GM23248 (cell line): ENCODE measurements around the gene PDE6B. TPM values are rescaled to one million over a fixed set of nuclear protein-coding genes. Genes with fewer than 3 reads are reported as not detected.

Source experiments
- DNase-seq: peaks from one replicate; pipeline ENCODE4 v3.0.0-alpha.2; 2015
- H2AFZ ChIP-seq: fragments of 200-600 bp; sonication (generic); 2 replicates; pipeline ENCODE4 v1.6.1; 2016; ENCODE audit warnings: antibody characterized with exemption
- H3F3A ChIP-seq: fragments of 200-600 bp; sonication (generic); 2 replicates; pipeline ENCODE4 v1.6.1; 2016; ENCODE audit warnings: mild to moderate bottlenecking, antibody characterized with exemption, mixed run types; ENCODE audit not compliant: insufficient read depth
- H3K27ac ChIP-seq: fragments of 200-600 bp; sonication (generic); 2 replicates; pipeline ENCODE4 v1.5.1; 2016; ENCODE audit warnings: mild to moderate bottlenecking
- H3K27me3 ChIP-seq: fragments of 200-600 bp; sonication (generic); replicated peaks from 2 replicates; pipeline ENCODE4 v1.6.1; 2016; ENCODE audit warnings: mild to moderate bottlenecking; ENCODE audit not compliant: insufficient read depth
- H3K36me3 ChIP-seq: fragments of 200-600 bp; sonication (generic); 2 replicates; pipeline ENCODE4 v1.6.1; 2016; ENCODE audit warnings: low read depth, mild to moderate bottlenecking
- H3K4me1 ChIP-seq: fragments of 200-600 bp; sonication (generic); 2 replicates; pipeline ENCODE4 v1.6.1; 2016; ENCODE audit warnings: mild to moderate bottlenecking; ENCODE audit not compliant: insufficient read depth
- H3K4me2 ChIP-seq: fragments of 200-600 bp; sonication (generic); one replicate; pipeline ENCODE4 v1.6.1; 2016; ENCODE audit warnings: mild to moderate bottlenecking; ENCODE audit not compliant: unreplicated experiment
- H3K4me3 ChIP-seq: fragments of 200-600 bp; sonication (generic); 2 replicates; pipeline ENCODE4 v1.5.1; 2016; ENCODE audit warnings: mild to moderate bottlenecking
- H3K79me2 ChIP-seq: fragments of 200-600 bp; sonication (generic); 2 replicates; pipeline ENCODE4 v1.6.1; 2016; ENCODE audit warnings: mild to moderate bottlenecking; ENCODE audit not compliant: insufficient read depth
- H3K9ac ChIP-seq: fragments of 200-600 bp; sonication (generic); 2 replicates; pipeline ENCODE4 v1.6.1; 2016; ENCODE audit warnings: mild to moderate bottlenecking
- H3K9me2 ChIP-seq: fragments of 200-600 bp; sonication (generic); 2 replicates; pipeline ENCODE4 v1.6.1; 2016; ENCODE audit warnings: mixed run types, mild to moderate bottlenecking, moderate library complexity; ENCODE audit not compliant: insufficient read depth
- H3K9me3 ChIP-seq: fragments of 200-600 bp; sonication (generic); one replicate; pipeline ENCODE4 v1.6.1; 2017; ENCODE audit warnings: low read depth
- H4K20me1 ChIP-seq: fragments of 200-600 bp; sonication (generic); 2 replicates; pipeline ENCODE4 v1.6.0; 2016; ENCODE audit not compliant: insufficient read depth
- EZH2 ChIP-seq: fragments of 200-600 bp; sonication (generic); IDR thresholded peaks from 2 replicates; pipeline ENCODE4 v1.6.1; 2018; ENCODE audit warnings: antibody characterized with exemption, mild to moderate bottlenecking; ENCODE audit not compliant: insufficient read depth, poor library complexity, severe bottlenecking
- EZH2phosphoT487 ChIP-seq: fragments of 200-600 bp; sonication (generic); IDR thresholded peaks from 2 replicates; pipeline ENCODE4 v1.6.1; 2018; ENCODE audit warnings: antibody characterized with exemption, moderate library complexity, mild to moderate bottlenecking, low read depth; ENCODE audit not compliant: insufficient read depth
- WGBS, 2 experiments: methylation state at CpG; one replicate each; pipeline ENCODE4 v1.1.6; 2015 to 2017; ENCODE audit warnings: low lambda C conversion rate in 2 of 2, low coverage in 1 of 2; ENCODE audit errors: missing lambda C conversion rate in 2 of 2; 5-methylcytosine and 5-hydroxymethylcytosine counted together
- in situ Hi-C: fragments of 300-500 bp; cut with MboI; formaldehyde crosslinking; loops from 2 replicates; pipeline ENCODE4 v1.15.0; 2020
- polyA plus RNA-seq: library from polyadenylated mRNA; unstranded; fragments of >200 nt; fragmentation: Nextera tagmentation; extraction: Ambion mirVana; gene quantifications from 2 replicates; pipeline ENCODE4 v1.2.1, GENCODE V29; 2016
- total RNA-seq: library from RNA; depleted of rRNA; stranded (reverse); fragments of >200 nt; shearing (Covaris generic); gene quantifications from 2 replicates; pipeline ENCODE4 v1.2.3, GENCODE V29; 2014; rRNA removed

PDE6B gene
- total RNA-seq (0.11 and 0.13 TPM in 2 replicates), polyA plus RNA-seq (0.14 TPM in 1 of 2 replicates, not detected in the other)

DNA sequence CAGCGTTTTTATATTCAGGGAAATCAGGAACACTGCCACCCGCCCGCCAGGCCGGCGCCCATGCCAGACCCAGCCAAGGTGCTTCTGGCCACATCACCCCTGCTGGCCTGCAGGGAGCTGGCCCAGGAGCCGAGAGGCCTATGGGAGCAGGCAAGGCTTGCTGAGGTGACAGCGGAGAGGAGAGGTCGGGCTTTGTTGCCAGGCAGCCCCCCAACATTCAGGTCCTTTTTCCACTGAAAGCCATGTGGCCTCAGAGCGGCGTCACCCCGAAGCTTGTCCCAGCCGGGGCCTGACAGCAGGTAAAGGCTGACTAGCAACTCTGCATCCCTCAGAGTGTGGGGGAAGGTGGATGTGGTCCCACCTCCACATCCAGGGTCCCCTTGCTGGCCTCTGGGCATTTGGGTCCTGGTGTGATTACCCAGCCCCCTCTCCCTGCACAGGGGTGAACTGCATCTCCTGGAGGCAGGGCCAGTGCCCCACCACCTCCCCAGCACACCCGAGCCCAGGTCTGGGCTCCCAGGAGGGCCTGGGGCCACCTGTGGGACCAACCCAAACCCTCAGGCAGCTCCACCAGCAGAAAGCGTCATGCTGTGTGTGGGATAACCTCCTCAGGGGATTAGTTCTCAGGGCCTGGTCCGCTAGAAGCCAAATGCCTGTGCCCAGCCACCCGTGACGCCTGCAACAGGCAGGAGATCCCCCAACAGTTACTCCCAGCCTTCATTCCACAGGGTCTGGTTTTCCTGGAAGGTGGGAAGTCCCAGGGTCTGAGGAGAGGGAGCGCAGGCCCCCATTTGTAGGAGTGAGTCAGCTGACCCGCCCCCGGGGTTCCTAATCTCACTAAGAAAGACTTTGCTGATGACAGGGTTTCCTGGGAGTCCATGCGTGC lies at the start of gene PDE6B:
Gene PDE6B (plus strand): TSS at position 869 of the 886 bp plus-strand sequence. CDS start 54 bp downstream, outside the sequence.
- 41 to 44% methylated on average over 21 of the region's 21 CpGs for WGBS, 2 experiments
- no peak within 1 kb of the TSS for H3K4me2 ChIP-seq
- in situ Hi-C loops = no loop called here
- H3K4me3 ChIP-seq = no peak within 1 kb of the TSS
- H3K27ac ChIP-seq = no peak within 1 kb of the TSS
- no peaks in the 10 kb centered on the region for H3K36me3 ChIP-seq
- no peak within 1 kb of the TSS for H2AFZ ChIP-seq
- 0 out of 2 replicates have a peak, but pooled peaks cover 9% of the 10 kb centered on the region for H3F3A ChIP-seq
- H3K9me2 ChIP-seq = no peaks in the 10 kb centered on the region
- H4K20me1 ChIP-seq = no peaks in the 10 kb centered on the region
- no peak within 1 kb of the TSS for H3K9ac ChIP-seq
- DNase-seq = no peak
- H3K79me2 ChIP-seq = no peaks in the 10 kb centered on the region
- 0 out of 2 replicates have a peak, but pooled peaks cover 8% of the 10 kb centered on the region for H3K27me3 ChIP-seq
- TF ChIP-seq EZH2phosphoT487 = no peak
- no peak for TF ChIP-seq EZH2
- H3K9me3 ChIP-seq = no peaks in the 10 kb centered on the region
- H3K4me1 ChIP-seq = no peaks in the 10 kb centered on the region

GRCh38 chr4:576245-576821 lies 49.0 kb upstream of the PDE6B start, which contains the start of gene TMEM271:
Gene TMEM271, minus strand, starts transcription at chr4:576295. Its CDS starts 233 bp downstream, at chr4:576062.
- peaks cover 63% of the 10 kb centered on the region for H3K27me3 ChIP-seq
- no peak within 1 kb of the TSS for H3K27ac ChIP-seq
- no peak within 1 kb of the TSS for H3K9ac ChIP-seq
- no peaks in the 10 kb centered on the region for H3K9me3 ChIP-seq
- no peaks in the 10 kb centered on the region for H3K36me3 ChIP-seq
- no peak within 1 kb of the TSS for H2AFZ ChIP-seq
- no peaks in the 10 kb centered on the region for H3K79me2 ChIP-seq
- H4K20me1 ChIP-seq = no peaks in the 10 kb centered on the region
- TF ChIP-seq EZH2 = no peak
- no peak for TF ChIP-seq EZH2phosphoT487
- no peaks in the 10 kb centered on the region for H3K4me1 ChIP-seq
- DNase-seq = no peak
- no peaks in the 10 kb centered on the region for H3K9me2 ChIP-seq
- WGBS, 2 experiments = 2 to 3% methylated on average over 8 to 43 of the region's 60 CpGs
- H3F3A ChIP-seq = no peaks in the 10 kb centered on the region
- H3K4me2 ChIP-seq = no peak within 1 kb of the TSS
- H3K4me3 ChIP-seq = no peak within 1 kb of the TSS
- in situ Hi-C loops = no loop called here

DNA sequence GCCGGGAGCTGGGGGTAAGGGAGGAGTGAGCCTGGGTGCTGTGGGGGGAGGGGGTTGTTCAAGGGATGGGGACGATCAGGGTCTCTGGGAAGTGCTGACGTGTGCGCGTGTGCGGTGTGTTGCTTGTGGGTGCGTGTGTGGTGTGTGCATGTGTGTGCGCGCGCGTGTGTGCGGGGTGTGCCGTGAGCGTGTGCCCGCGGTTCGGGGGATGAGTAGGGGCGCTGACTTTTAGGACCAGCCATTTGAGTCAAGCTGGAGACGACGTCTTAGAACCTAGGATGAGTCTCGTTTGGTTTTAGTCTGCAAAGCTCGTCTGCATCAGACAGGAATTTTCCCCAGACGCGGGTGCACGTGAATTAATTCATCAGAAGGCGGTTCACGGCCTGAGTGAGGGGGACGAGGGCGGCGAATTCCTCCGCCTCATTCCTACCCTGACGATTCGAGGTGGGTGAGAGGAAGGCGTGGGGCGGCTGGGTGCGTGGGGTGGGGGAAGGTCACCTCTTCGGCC lies 48.3 kb upstream of the PDE6B start:
- Histone ChIP-seq H3K4me2 (peak overlapping the region; percentile 35), H3K4me3 (no peak overlapping the region), H3K9me2 (no peaks in the 10 kb centered on the region)

More for the DNA sequence above, 48.3 kb upstream of the PDE6B start:
- Histone ChIP-seq H3K79me2 (no peaks in the 10 kb centered on the region), H3K4me1 (no peaks in the 10 kb centered on the region), H3F3A (no peaks in the 10 kb centered on the region), H3K27ac (no peak overlapping the region), H4K20me1 (no peaks in the 10 kb centered on the region), H3K36me3 (no peaks in the 10 kb centered on the region), H3K9me3 (no peaks in the 10 kb centered on the region), H3K27me3 (peaks cover 64% of the 10 kb centered on the region), H2AFZ (no peak overlapping the region), H3K9ac (no peak overlapping the region)
- in situ Hi-C loops = no loop called here
- WGBS, 2 experiments = 2 to 3% methylated on average over 11 to 37 of the region's 37 CpGs
- TF ChIP-seq EZH2 = no peak
- no peak for TF ChIP-seq EZH2phosphoT487
- peak; percentile 23 for DNase-seq
